Upper lobe of left lung (tissue), 4 donors: ENCODE results near the gene SPTAN1.

Source experiments
- EP300 ChIP-seq, 4 donors: sonication (generic); formaldehyde crosslinking; IDR thresholded peaks; one replicate each; pipeline ENCODE4 v1.5.1; 2017; ENCODE audit warnings: antibody characterized with exemption in 4 of 4, control low read depth in 2 of 4
- POLR2A ChIP-seq, 4 donors: fragments of 450-650 bp; IDR thresholded peaks; one replicate each; pipeline ENCODE4 v1.5.1; 2016 to 2017; ENCODE audit warnings: antibody characterized with exemption in 4 of 4, mild to moderate bottlenecking in 2 of 4
- POLR2AphosphoS5 ChIP-seq, 2 donors: sonication (generic); formaldehyde crosslinking; IDR thresholded peaks; one replicate each; pipeline ENCODE4 v1.5.1; 2017; ENCODE audit warnings: antibody characterized with exemption in 2 of 2
- TF ChIP-seq, protein P1 (sequence below), 6 experiments: fragments of 450-650 bp in 4 of 6; fragments of 200-600 bp in 2 of 6; sonication (generic) in 2 of 6; IDR thresholded peaks; one replicate each; pipeline ENCODE4 v1.5.1; 2016 to 2019; ENCODE audit warnings: antibody characterized with exemption in 6 of 6

DNA sequence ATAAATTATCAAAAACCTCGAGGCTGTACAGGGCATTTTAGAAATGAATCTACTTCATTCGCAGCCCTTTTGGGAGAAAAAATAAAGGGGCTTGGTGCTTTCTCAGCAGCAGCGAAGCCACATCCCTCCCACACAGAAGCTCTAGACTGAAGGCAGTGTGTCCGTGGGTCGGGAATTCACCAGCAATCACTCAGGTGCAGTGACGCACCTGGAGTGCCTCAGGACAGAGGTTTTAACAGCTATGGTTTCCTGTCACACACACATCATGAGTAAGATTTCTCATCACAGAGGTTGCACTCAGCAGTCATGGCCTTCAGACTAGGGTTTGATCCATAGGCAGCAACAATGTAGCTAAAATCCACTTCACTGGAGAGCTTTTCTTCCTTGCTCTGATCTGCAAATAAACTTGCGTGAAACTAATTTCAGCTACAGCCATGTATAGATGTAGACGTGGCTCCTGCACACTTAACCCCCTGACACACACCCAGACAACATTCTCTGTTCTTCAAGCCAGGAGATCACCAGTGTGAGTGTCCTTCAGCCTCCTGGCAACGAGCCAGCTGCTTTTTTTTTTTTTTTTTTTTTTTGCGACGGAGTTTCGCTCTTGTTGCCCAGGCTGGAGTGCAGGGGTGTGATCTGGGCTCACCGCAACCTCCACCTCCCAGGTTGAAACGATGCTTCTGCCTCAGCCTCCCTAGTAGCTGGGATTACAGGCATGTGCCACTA, 69.5 kb downstream of the SPTAN1 start:
- TF ChIP-seq EP300 (IDR thresholded peaks at IDR 0.05) (no peak), POLR2AphosphoS5 (IDR thresholded peaks at IDR 0.05) (no peak), POLR2A (IDR thresholded peaks at IDR 0.05) (no peak)
- TF ChIP-seq, protein P1, sequence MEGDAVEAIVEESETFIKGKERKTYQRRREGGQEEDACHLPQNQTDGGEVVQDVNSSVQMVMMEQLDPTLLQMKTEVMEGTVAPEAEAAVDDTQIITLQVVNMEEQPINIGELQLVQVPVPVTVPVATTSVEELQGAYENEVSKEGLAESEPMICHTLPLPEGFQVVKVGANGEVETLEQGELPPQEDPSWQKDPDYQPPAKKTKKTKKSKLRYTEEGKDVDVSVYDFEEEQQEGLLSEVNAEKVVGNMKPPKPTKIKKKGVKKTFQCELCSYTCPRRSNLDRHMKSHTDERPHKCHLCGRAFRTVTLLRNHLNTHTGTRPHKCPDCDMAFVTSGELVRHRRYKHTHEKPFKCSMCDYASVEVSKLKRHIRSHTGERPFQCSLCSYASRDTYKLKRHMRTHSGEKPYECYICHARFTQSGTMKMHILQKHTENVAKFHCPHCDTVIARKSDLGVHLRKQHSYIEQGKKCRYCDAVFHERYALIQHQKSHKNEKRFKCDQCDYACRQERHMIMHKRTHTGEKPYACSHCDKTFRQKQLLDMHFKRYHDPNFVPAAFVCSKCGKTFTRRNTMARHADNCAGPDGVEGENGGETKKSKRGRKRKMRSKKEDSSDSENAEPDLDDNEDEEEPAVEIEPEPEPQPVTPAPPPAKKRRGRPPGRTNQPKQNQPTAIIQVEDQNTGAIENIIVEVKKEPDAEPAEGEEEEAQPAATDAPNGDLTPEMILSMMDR (IDR thresholded peaks at IDR 0.05): no peak
